OCI-LY1 (cell line): ENCODE data around the gene SUGP2.

Experiments
- EZH2 ChIP-seq: fragments of 200-600 bp; sonication (generic), shearing (Covaris generic); IDR thresholded peaks from 2 replicates; pipeline ENCODE4 v1.8.0; 2017; ENCODE audit warnings: borderline replicate concordance, mixed run types, mild to moderate bottlenecking, antibody characterized with exemption, low read length, moderate library complexity, mixed read lengths
- TF ChIP-seq, protein P1 (sequence below): fragments of 200-600 bp; sonication (generic), shearing (Covaris generic); IDR thresholded peaks from 2 replicates; pipeline ENCODE4 v1.5.1; 2017; ENCODE audit warnings: mild to moderate bottlenecking, antibody characterized with exemption, low read length, moderate library complexity, mixed read lengths

- TF ChIP-seq, protein P1, sequence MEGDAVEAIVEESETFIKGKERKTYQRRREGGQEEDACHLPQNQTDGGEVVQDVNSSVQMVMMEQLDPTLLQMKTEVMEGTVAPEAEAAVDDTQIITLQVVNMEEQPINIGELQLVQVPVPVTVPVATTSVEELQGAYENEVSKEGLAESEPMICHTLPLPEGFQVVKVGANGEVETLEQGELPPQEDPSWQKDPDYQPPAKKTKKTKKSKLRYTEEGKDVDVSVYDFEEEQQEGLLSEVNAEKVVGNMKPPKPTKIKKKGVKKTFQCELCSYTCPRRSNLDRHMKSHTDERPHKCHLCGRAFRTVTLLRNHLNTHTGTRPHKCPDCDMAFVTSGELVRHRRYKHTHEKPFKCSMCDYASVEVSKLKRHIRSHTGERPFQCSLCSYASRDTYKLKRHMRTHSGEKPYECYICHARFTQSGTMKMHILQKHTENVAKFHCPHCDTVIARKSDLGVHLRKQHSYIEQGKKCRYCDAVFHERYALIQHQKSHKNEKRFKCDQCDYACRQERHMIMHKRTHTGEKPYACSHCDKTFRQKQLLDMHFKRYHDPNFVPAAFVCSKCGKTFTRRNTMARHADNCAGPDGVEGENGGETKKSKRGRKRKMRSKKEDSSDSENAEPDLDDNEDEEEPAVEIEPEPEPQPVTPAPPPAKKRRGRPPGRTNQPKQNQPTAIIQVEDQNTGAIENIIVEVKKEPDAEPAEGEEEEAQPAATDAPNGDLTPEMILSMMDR = no peak
- no peak for TF ChIP-seq EZH2
Observed at GRCh38 chr19:19031891-19032290, 1.4 kb downstream of the SUGP2 start.
